SK-N-SH (cell line): ENCODE results near the gene TMEM256. TPM values are rescaled to one million over a fixed set of nuclear protein-coding genes. Genes with fewer than 3 reads are reported as not detected.

ENCODE experiments used
- CTCF ChIA-PET: fragments of 300-600, 350-600 bp; formaldehyde crosslinking; extraction: SDS; loops from one replicate; lab custom pipeline; 2021; lab: Yijun Ruan, JAX
- POLR2A ChIA-PET: fragments of 350-600 bp; sonication (Branson Sonifier 250); formaldehyde crosslinking; extraction: SDS; loops from one replicate; lab custom pipeline; 2020; ENCODE audit warnings: antibody characterized with exemption, inconsistent platforms; lab: Yijun Ruan, JAX
- DNase-seq: peaks from one replicate; pipeline ENCODE4 v3.0.0; 2012
- H2AFZ ChIP-seq: fragments of 200-600 bp; sonication (generic); 2 replicates; pipeline ENCODE4 v1.8.1; 2016; ENCODE audit warnings: antibody characterized with exemption, mild to moderate bottlenecking, low read depth
- H3F3A ChIP-seq: fragments of 200-600 bp; sonication (generic); replicated peaks from 2 replicates; pipeline ENCODE3; 2016; ENCODE audit warnings: antibody characterized with exemption, mild to moderate bottlenecking; ENCODE audit not compliant: insufficient read depth
- H3K27ac ChIP-seq, 2 experiments: fragments of 200-500 bp in 1 of 2; fragments of 200-600 bp in 1 of 2; sonication (Bioruptor generic) in 1 of 2; sonication (generic), shearing (Covaris generic) in 1 of 2; 2 replicates each; pipeline versions ENCODE4 v1.5.1 to v1.6.1; 2014 to 2016; ENCODE audit warnings: low read depth in 2 of 2, inconsistent platforms in 1 of 2, low read length in 1 of 2, mild to moderate bottlenecking in 1 of 2, mixed read lengths in 1 of 2
- H3K27me3 ChIP-seq: fragments of 200-600 bp; sonication (generic), shearing (Covaris generic); 2 replicates; pipeline ENCODE4 v1.6.1; 2016; ENCODE audit warnings: mixed run types; ENCODE audit not compliant: insufficient read depth
- H3K36me3 ChIP-seq, 2 experiments: fragments of 200-500 bp in 1 of 2; fragments of 200-600 bp in 1 of 2; sonication (Bioruptor generic) in 1 of 2; sonication (generic) in 1 of 2; replicated peaks in 1 of 2; 2 replicates each; pipeline versions ENCODE3 to v1.5.1; 2014 to 2016; ENCODE audit warnings: low read length in 1 of 2, mild to moderate bottlenecking in 1 of 2; ENCODE audit not compliant: insufficient read depth in 2 of 2, control insufficient read depth in 1 of 2
- H3K4me1 ChIP-seq, 2 experiments: fragments of 200-500 bp in 1 of 2; fragments of 200-600 bp in 1 of 2; sonication (Bioruptor generic) in 1 of 2; sonication (generic), shearing (Covaris generic) in 1 of 2; 2 replicates each; pipeline versions ENCODE4 v1.5.1 to v1.6.1; 2014 to 2016; ENCODE audit warnings: low read depth in 1 of 2, low read length in 1 of 2, mixed run types in 1 of 2; ENCODE audit not compliant: insufficient read depth in 2 of 2, control insufficient read depth in 1 of 2
- H3K4me2 ChIP-seq: fragments of 200-600 bp; sonication (generic), shearing (Covaris generic); 2 replicates; pipeline ENCODE4 v1.6.1; 2017; ENCODE audit warnings: mixed run types
- H3K4me3 ChIP-seq, 2 experiments: fragments of 200-500 bp in 1 of 2; fragments of 200-600 bp in 1 of 2; sonication (Bioruptor generic) in 1 of 2; sonication (generic), shearing (Covaris generic) in 1 of 2; 2 replicates each; pipeline versions ENCODE4 v1.5.1 to v1.8.1; 2014 to 2016; ENCODE audit warnings: low read depth in 2 of 2, inconsistent platforms in 1 of 2, low read length in 1 of 2, mild to moderate bottlenecking in 1 of 2, mixed read lengths in 1 of 2, moderate library complexity in 1 of 2
- H3K79me2 ChIP-seq: fragments of 200-600 bp; sonication (generic); 2 replicates; pipeline ENCODE4 v1.8.1; 2017; ENCODE audit warnings: mild to moderate bottlenecking; ENCODE audit not compliant: insufficient read depth
- H3K9ac ChIP-seq: fragments of 200-600 bp; sonication (generic); 2 replicates; pipeline ENCODE4 v1.6.1; 2017; ENCODE audit warnings: mixed run types
- H3K9me2 ChIP-seq: fragments of 200-600 bp; sonication (generic); 2 replicates; pipeline ENCODE4 v1.6.1; 2017; ENCODE audit warnings: mixed run types
- H3K9me3 ChIP-seq: fragments of 200-600 bp; sonication (generic); 2 replicates; pipeline ENCODE4 v1.6.1; 2017; ENCODE audit warnings: mixed run types, mild to moderate bottlenecking, moderate library complexity
- H4K20me1 ChIP-seq: fragments of 200-600 bp; sonication (generic); 2 replicates; pipeline ENCODE4 v1.6.1; 2017; ENCODE audit warnings: mild to moderate bottlenecking, mixed run types; ENCODE audit not compliant: insufficient read depth
- CHD2 ChIP-seq: fragments of 150-350 bp; IDR thresholded peaks from 2 replicates; pipeline ENCODE4 v1.6.1; 2018; ENCODE audit warnings: low read length; ENCODE audit not compliant: partially characterized antibody
- ELF1 ChIP-seq: IDR thresholded peaks from 2 replicates; pipeline ENCODE4 v1.4.0; 2012
- EP300 ChIP-seq, 2 experiments: IDR thresholded peaks; 2 replicates each; pipeline versions ENCODE4 v1.4.0 to v1.6.1; 2012; ENCODE audit warnings: borderline replicate concordance in 1 of 2, low read depth in 1 of 2, low read length in 1 of 2
- EZH2phosphoT487 ChIP-seq: fragments of 200-600 bp; sonication (generic); IDR thresholded peaks from 2 replicates; pipeline ENCODE4 v1.6.1; 2017; ENCODE audit warnings: low read depth, mixed run types, mild to moderate bottlenecking, antibody characterized with exemption, moderate library complexity, borderline replicate concordance
- FOXM1 ChIP-seq: IDR thresholded peaks from 2 replicates; pipeline ENCODE4 v1.4.0; 2012; ENCODE audit warnings: low read depth, mild to moderate bottlenecking
- GABPA ChIP-seq: IDR thresholded peaks from 2 replicates; pipeline ENCODE4 v1.4.0; 2012; ENCODE audit warnings: low read depth, mild to moderate bottlenecking
- GATA2 ChIP-seq: sonication (generic); formaldehyde crosslinking; IDR thresholded peaks from 2 replicates; pipeline ENCODE4 v1.5.0; 2020; ENCODE audit warnings: mild to moderate bottlenecking, missing genetic modification reagents
- JUND ChIP-seq: IDR thresholded peaks from 2 replicates; pipeline ENCODE4 v1.4.0; 2012
- MXI1 ChIP-seq: IDR thresholded peaks from 2 replicates; pipeline ENCODE4 v1.6.1; 2012; ENCODE audit warnings: mild to moderate bottlenecking, low read depth, low read length, improper control_type of control experiment
- NFIC ChIP-seq: IDR thresholded peaks from 2 replicates; pipeline ENCODE4 v1.4.0; 2012; ENCODE audit warnings: borderline replicate concordance
- NRF1 ChIP-seq: IDR thresholded peaks from 2 replicates; pipeline ENCODE4 v1.6.1; 2012; ENCODE audit warnings: low read depth, mild to moderate bottlenecking, low read length
- PBX3 ChIP-seq: IDR thresholded peaks from 2 replicates; pipeline ENCODE4; 2012
- POLR2AphosphoS5 ChIP-seq: IDR thresholded peaks from 2 replicates; pipeline ENCODE4 v1.6.1; 2012; ENCODE audit warnings: low read depth, low read length
- RAD21 ChIP-seq: IDR thresholded peaks from 2 replicates; pipeline ENCODE4 v1.6.1; 2012; ENCODE audit warnings: mild to moderate bottlenecking, low read length
- RCOR1 ChIP-seq: fragments of 150-350 bp; IDR thresholded peaks from 2 replicates; pipeline ENCODE4 v1.6.1; 2017; ENCODE audit warnings: antibody characterized with exemption, low read length
- RXRA ChIP-seq: IDR thresholded peaks from 2 replicates; pipeline ENCODE4 v1.4.0; 2012; ENCODE audit warnings: low read depth, mild to moderate bottlenecking, borderline replicate concordance
- SIN3A ChIP-seq: IDR thresholded peaks from 2 replicates; pipeline ENCODE4 v1.6.1; 2012; ENCODE audit warnings: low read depth, mild to moderate bottlenecking, low read length, moderate library complexity, borderline replicate concordance
- TAF1 ChIP-seq: IDR thresholded peaks from 2 replicates; pipeline ENCODE4 v1.6.1; 2012; ENCODE audit warnings: low read depth, mild to moderate bottlenecking, low read length, moderate library complexity, borderline replicate concordance
- TEAD4 ChIP-seq: IDR thresholded peaks from 2 replicates; pipeline ENCODE4 v1.4.0; 2012; ENCODE audit warnings: mild to moderate bottlenecking, borderline replicate concordance; ENCODE audit not compliant: insufficient read depth
- USF2 ChIP-seq: fragments of 150-350 bp; IDR thresholded peaks from 2 replicates; pipeline ENCODE4 v1.6.1; 2017; ENCODE audit warnings: antibody characterized with exemption, low read length, low read depth, borderline replicate concordance
- YY1 ChIP-seq: IDR thresholded peaks from 2 replicates; pipeline ENCODE4 v1.4.0; 2012; ENCODE audit warnings: low read depth, mild to moderate bottlenecking
- ZBTB33 ChIP-seq: IDR thresholded peaks from 2 replicates; pipeline ENCODE4 v1.4.0; 2012; ENCODE audit warnings: low read depth, borderline replicate concordance
- WGBS: methylation state at CpG from one replicate; pipeline ENCODE4 v1.1.6; 2017; ENCODE audit warnings: low lambda C conversion rate; 5-methylcytosine and 5-hydroxymethylcytosine counted together
- polyA plus RNA-seq, 3 experiments: library from polyadenylated mRNA; depleted of rRNA; stranded (reverse); fragments of >200 nt; gene quantifications; 2 replicates each; pipeline ENCODE4 v1.2.3, GENCODE V29; 2012

Gene TMEM256
- polyA plus RNA-seq, 1 of the 3 experiments (the other 2 are of a cell fraction): 213 TPM

GRCh38 chr17:7374353-7374752, 29.5 kb downstream of the TMEM256 start (continued):
- TF ChIP-seq SIN3A (no peak), NFIC (no peak), YY1 (no peak), GABPA (no peak), TAF1 (no peak)

- Histone ChIP-seq H3K4me1 (no peaks in the 10 kb centered on the region; a peak in 1 of 4 replicates), H3K4me2 (no peak overlapping the region), H3K36me3 (no peaks in the 10 kb centered on the region), H3K4me3 (no peak overlapping the region), H3K9ac (no peak overlapping the region), H3K9me2 (no peaks in the 10 kb centered on the region), H3K27ac (no peak overlapping the region), H3F3A (peaks cover 2% of the 10 kb centered on the region), H2AFZ (no peak overlapping the region), H3K27me3 (no peaks in the 10 kb centered on the region), H3K79me2 (no peaks in the 10 kb centered on the region), H4K20me1 (no peaks in the 10 kb centered on the region), H3K9me3 (no peaks in the 10 kb centered on the region)
- CTCF ChIA-PET: interaction anchor here (1.1 to 3.5 kb wide), 3 partner anchors 10 to 25 kb away, joined by 3 to 40 read pairs (median 4); partner anchors contain the start of genes TMEM95 and TNK1
- 70% methylated on average over 4 of the region's 4 CpGs for WGBS
- POLR2A ChIA-PET: no interaction called here
- DNase-seq: no peak
- TF ChIP-seq POLR2AphosphoS5: no peak
- no peak for TF ChIP-seq GATA2 (CRISPR knock-in tag)
- TF ChIP-seq NRF1: no peak
- TF ChIP-seq RCOR1: no peak
- TF ChIP-seq MXI1: no peak
- no peak for TF ChIP-seq TEAD4
- no peak for TF ChIP-seq CHD2
- no peak for TF ChIP-seq USF2
- TF ChIP-seq ZBTB33: no peak
- TF ChIP-seq EZH2phosphoT487: no peak
- no peak for TF ChIP-seq JUND
- no peak for TF ChIP-seq EP300 (IDR thresholded peaks at IDR 0.05; ENCODE audit: borderline replicate concordance in 1 of 2, low read depth in 1 of 2, low read length in 1 of 2)
- TF ChIP-seq PBX3: no peak
- no peak for TF ChIP-seq GABPA
- no peak for TF ChIP-seq FOXM1
- TF ChIP-seq RXRA: no peak
- no peak for TF ChIP-seq SIN3A
- no peak for TF ChIP-seq ELF1
- no peak for TF ChIP-seq RAD21
- TF ChIP-seq TAF1: no peak
Measured at GRCh38 chr17:7370853-7371252, 33.0 kb downstream of the TMEM256 start.
